ENCODE data around the gene OR8J3. TPM values are rescaled to one million over a fixed set of nuclear protein-coding genes. Genes with fewer than 3 reads are reported as not detected.

The OR8J3 gene
- total RNA-seq, 1 donor from 2014 or later: not detected

- Histone ChIP-seq H3K9me3 (no peaks in the 10 kb centered on the region), H3K4me1 (no peaks in the 10 kb centered on the region), H3K27me3 (no peaks in the 10 kb centered on the region), H3K27ac (no peak within 1 kb of the TSS), H3K36me3 (no peaks in the 10 kb centered on the region), H3K4me3 (no peak within 1 kb of the TSS)
- intact Hi-C loops (cut with DNase I): no loop called here
- DNase-seq (ENCODE audit: extremely low spot score in 2 of 2): no peak
- TF ChIP-seq POLR2A (IDR thresholded peaks at IDR 0.05): no peak
- no peak for TF ChIP-seq POLR2AphosphoS5 (IDR thresholded peaks at IDR 0.05; ENCODE audit: insufficient read depth in 1 of 2, low read depth in 1 of 2)
Observed at GRCh38 chr11:56122073-56122472, 17.9 kb downstream of the OR8J3 start, which contains the start of gene OR8H3. Gene OR8H3, plus strand, starts transcription at chr11:56122373. Its CDS starts 0 bp downstream, at chr11:56122373.

GRCh38 chr11:56103210-56103737 is 36.7 kb downstream of the OR8J3 start, which contains the start of gene OR8H2:
Gene OR8H2, plus strand, starts transcription at chr11:56103687. Its CDS starts 1,356 bp downstream, at chr11:56105043.
- Histone ChIP-seq H3K36me3 (no peaks in the 10 kb centered on the region), H3K27me3 (no peaks in the 10 kb centered on the region), H3K4me1 (no peaks in the 10 kb centered on the region), H3K27ac (no peak within 1 kb of the TSS), H3K9me3 (no peaks in the 10 kb centered on the region), H3K4me3 (no peak within 1 kb of the TSS)
- no peak for DNase-seq (ENCODE audit: extremely low spot score in 2 of 2)
- intact Hi-C loops (cut with DNase I): no loop called here
- TF ChIP-seq POLR2AphosphoS5 (IDR thresholded peaks at IDR 0.05; ENCODE audit: insufficient read depth in 1 of 2, low read depth in 1 of 2): no peak
- no peak for TF ChIP-seq CTCF (IDR thresholded peaks at IDR 0.05)
- TF ChIP-seq POLR2A (IDR thresholded peaks at IDR 0.05): no peak

- no peak within 1 kb of the TSS for H3K27ac ChIP-seq
- no peak for DNase-seq (ENCODE audit: extremely low spot score in 2 of 2)
- TF ChIP-seq POLR2A (IDR thresholded peaks at IDR 0.05): no peak
- TF ChIP-seq CTCF (IDR thresholded peaks at IDR 0.05): no peak
- no peak for TF ChIP-seq POLR2AphosphoS5 (IDR thresholded peaks at IDR 0.05; ENCODE audit: insufficient read depth in 1 of 2, low read depth in 1 of 2)
- H3K27me3 ChIP-seq: no peaks in the 10 kb centered on the region
- intact Hi-C loops (cut with DNase I): no loop called here
- H3K4me1 ChIP-seq: no peaks in the 10 kb centered on the region
- no peak within 1 kb of the TSS for H3K4me3 ChIP-seq
- H3K9me3 ChIP-seq: no peaks in the 10 kb centered on the region
- no peaks in the 10 kb centered on the region for H3K36me3 ChIP-seq
Observed at GRCh38 chr11:56093008-56093407, 47.0 kb downstream of the OR8J3 start, which contains the start of gene OR8I2. Gene OR8I2, plus strand, starts transcription at chr11:56093308. Its CDS starts 0 bp downstream, at chr11:56093308.

GRCh38 chr11:56089697-56090096 is 50.3 kb downstream of the OR8J3 start:
- no peaks in the 10 kb centered on the region for H3K4me1 ChIP-seq
- no peak for TF ChIP-seq POLR2AphosphoS5 (IDR thresholded peaks at IDR 0.05; ENCODE audit: insufficient read depth in 1 of 2, low read depth in 1 of 2)
- no peak for TF ChIP-seq POLR2A (IDR thresholded peaks at IDR 0.05)
- no peak for DNase-seq (ENCODE audit: extremely low spot score in 2 of 2)
- no peaks in the 10 kb centered on the region for H3K9me3 ChIP-seq
- no peaks in the 10 kb centered on the region for H3K36me3 ChIP-seq
- no peak overlapping the region for H3K27ac ChIP-seq
- no peaks in the 10 kb centered on the region for H3K27me3 ChIP-seq
- H3K4me3 ChIP-seq: no peak overlapping the region
- intact Hi-C loops (cut with DNase I): no loop called here

Small RNAs within 50 kb of the gene (small RNA-seq; reads per million reads assigned to genes)
- gene OR8I4P: not detected

Other genes with a start within 250 kb of the OR8J3 start
- not detected for gene OR5W2, start 225.6 kb downstream of the OR8J3 start, total RNA-seq
- gene OR5I1, start 203.8 kb downstream of the OR8J3 start, total RNA-seq: not detected
- not detected for gene OR10AG1, start 170.3 kb downstream of the OR8J3 start, total RNA-seq
- gene OR5F1, start 145.6 kb downstream of the OR8J3 start, total RNA-seq: not detected
- not detected for gene OR5AS1, start 112.5 kb downstream of the OR8J3 start, total RNA-seq
- gene OR8I2, start 46.9 kb downstream of the OR8J3 start, total RNA-seq: not detected
- gene OR8H2, start 36.5 kb downstream of the OR8J3 start, total RNA-seq: not detected
- gene OR8H3, start 17.8 kb downstream of the OR8J3 start, total RNA-seq: not detected
- gene OR8K5, start 20.1 kb upstream of the OR8J3 start, total RNA-seq: not detected
- gene OR5J2, start 36.4 kb upstream of the OR8J3 start, total RNA-seq: not detected
- gene OR5T2, start 94.1 kb upstream of the OR8J3 start, total RNA-seq: not detected
- gene OR5T3, start 112.1 kb upstream of the OR8J3 start, total RNA-seq: not detected
- gene OR5T1, start 134.0 kb upstream of the OR8J3 start, total RNA-seq: not detected
- gene OR8H1, start 152.1 kb upstream of the OR8J3 start, total RNA-seq: not detected
- gene OR8K3, start 174.9 kb upstream of the OR8J3 start, total RNA-seq: not detected
- gene OR8K1, start 205.8 kb upstream of the OR8J3 start, total RNA-seq: not detected
- gene OR8J1, start 214.1 kb upstream of the OR8J3 start, total RNA-seq: not detected
- gene OR8U1, start 235.4 kb upstream of the OR8J3 start, total RNA-seq: not detected